DOHH2 (cell line): ENCODE data around the gene KCNQ1OT1.

Source experiments
- EZH2phosphoT487 ChIP-seq: fragments of 200-600 bp; sonication (generic); IDR thresholded peaks from 2 replicates; pipeline ENCODE4 v1.6.1; 2017; ENCODE audit warnings: borderline replicate concordance, mild to moderate bottlenecking, antibody characterized with exemption, low read length, moderate library complexity, mixed read lengths
- TF ChIP-seq, protein P1 (sequence below): fragments of 200-600 bp; sonication (generic); IDR thresholded peaks from one replicate; pipeline ENCODE4 v1.5.1; 2014; ENCODE audit warnings: antibody characterized with exemption, mild to moderate bottlenecking, low read depth, low read length; ENCODE audit not compliant: poor library complexity, severe bottlenecking

- TF ChIP-seq, protein P1, sequence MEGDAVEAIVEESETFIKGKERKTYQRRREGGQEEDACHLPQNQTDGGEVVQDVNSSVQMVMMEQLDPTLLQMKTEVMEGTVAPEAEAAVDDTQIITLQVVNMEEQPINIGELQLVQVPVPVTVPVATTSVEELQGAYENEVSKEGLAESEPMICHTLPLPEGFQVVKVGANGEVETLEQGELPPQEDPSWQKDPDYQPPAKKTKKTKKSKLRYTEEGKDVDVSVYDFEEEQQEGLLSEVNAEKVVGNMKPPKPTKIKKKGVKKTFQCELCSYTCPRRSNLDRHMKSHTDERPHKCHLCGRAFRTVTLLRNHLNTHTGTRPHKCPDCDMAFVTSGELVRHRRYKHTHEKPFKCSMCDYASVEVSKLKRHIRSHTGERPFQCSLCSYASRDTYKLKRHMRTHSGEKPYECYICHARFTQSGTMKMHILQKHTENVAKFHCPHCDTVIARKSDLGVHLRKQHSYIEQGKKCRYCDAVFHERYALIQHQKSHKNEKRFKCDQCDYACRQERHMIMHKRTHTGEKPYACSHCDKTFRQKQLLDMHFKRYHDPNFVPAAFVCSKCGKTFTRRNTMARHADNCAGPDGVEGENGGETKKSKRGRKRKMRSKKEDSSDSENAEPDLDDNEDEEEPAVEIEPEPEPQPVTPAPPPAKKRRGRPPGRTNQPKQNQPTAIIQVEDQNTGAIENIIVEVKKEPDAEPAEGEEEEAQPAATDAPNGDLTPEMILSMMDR = no peak
- no peak for TF ChIP-seq EZH2phosphoT487
Observed at GRCh38 chr11:2708757-2709281, 9.0 kb upstream of the KCNQ1OT1 start.
